GM20000 (cell line): ENCODE measurements around the gene NKX1-2.

Experiments
- DNase-seq: peaks from one replicate; pipeline ENCODE4 v3.0.0; 2012; ENCODE audit warnings: low spot score
- CTCF ChIP-seq: IDR thresholded peaks from 2 replicates; pipeline ENCODE4 v1.5.1; 2012; ENCODE audit warnings: mild to moderate bottlenecking, control low read depth; ENCODE audit errors: extremely low read depth, missing control alignments

Gene NKX1-2

DNA sequence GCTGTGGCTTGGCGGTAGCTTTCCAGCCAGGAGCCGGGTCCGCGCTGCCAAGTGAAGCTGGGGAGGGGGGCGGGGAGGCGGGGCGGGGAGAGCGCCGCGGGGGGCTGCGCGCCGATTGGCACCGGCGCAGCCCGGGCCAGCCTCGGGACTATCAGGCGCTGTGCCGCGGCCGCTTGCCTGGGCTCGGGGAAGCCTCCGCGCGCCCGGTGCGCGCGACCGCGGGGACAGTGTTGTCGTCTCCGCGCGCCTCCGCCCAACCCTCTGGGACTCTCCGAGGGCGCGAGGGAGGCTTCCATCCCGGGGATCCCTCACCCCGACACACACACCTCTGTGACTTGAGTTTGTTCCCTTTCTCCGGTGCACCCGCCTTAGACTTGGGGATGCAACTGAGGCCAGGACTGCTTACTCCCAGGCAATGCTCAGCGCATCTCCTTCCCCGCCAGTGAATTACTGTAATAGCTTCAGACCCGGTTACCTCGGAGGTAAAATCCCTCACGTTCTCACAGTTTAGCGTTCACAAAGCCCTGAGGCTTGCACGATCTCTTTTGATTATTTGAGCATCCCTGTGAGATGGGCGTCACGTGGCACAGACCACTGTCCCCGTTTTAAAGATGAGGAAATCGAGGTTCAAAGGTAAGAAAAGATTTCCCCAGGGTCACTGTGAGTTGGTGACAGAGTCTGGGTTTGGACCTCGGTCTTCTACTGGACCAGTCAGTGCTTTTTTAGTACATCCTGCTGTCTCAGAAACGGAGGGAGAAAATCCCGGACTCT is at the start of gene NKX1-2:
Gene NKX1-2, minus strand, starts transcription at position 24 of the 771 bp plus-strand sequence. CDS start 92 bp downstream, outside the sequence.
- no peak for TF ChIP-seq CTCF
- DNase-seq: no peak

GRCh38 chr10:124498056-124498455 is 48.2 kb upstream of the NKX1-2 start:
- TF ChIP-seq CTCF: no peak
- no peak for DNase-seq

DNA sequence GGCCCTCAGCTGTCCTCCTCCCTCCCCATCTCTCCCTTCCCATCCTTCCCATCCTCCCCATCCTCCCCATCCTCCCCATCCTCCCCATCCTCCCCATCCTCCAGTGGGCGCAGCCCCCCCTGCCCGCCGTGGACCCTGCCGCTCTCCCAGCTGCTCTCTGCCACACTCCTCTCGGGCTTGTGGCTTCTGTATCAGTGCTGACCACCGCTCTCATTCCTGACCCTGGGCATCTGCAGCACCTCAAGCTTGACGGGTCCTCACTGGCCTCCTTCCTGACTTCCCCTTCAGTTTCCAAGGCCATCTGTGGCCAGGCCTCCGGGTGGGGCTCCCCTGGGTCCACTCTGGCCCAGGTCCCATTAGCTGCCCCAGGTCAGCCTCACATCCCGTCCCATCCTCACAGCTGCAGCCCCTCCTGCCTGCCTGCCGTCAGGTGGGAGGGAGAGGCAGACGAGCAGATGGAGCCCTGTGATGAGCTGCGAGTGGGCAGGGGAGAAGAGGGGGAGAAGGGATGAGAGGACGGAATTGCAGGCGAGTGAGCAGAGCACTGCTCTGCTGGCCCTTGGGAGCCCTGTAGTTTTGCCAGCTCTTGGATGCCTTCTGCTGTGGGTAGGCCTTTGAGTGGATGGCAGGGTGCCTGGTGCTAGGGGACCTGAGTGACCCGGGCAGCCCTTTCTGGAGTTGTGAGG is 47.5 kb upstream of the NKX1-2 start:
- TF ChIP-seq CTCF: no peak
- DNase-seq: no peak

- no peak for DNase-seq
- no peak for TF ChIP-seq CTCF
Measured at GRCh38 chr10:124496620-124497019, 46.8 kb upstream of the NKX1-2 start.

DNA sequence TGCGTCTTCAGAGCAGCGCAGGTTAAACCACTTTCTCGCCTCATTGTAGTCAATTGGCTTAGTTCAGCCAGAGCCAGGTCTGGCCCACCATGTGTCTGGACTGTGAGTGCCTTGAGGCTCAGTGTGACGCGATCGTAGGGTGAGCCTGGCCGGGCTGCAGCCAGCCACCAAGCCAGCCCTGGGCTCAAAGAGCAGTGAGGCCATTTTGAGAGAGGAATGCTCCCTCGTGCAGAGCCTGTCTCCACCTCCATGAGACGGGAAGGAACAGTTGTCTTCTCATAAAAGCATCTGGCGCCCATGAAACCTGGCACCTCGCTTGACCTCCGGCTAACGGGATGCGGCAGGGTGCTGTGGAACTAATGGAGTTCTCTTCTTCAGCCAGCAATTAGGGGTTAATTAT is 46.3 kb upstream of the NKX1-2 start:
- TF ChIP-seq CTCF: no peak
- no peak for DNase-seq

GRCh38 chr10:124495725-124496124 is 45.9 kb upstream of the NKX1-2 start:
- DNase-seq: no peak
- TF ChIP-seq CTCF: no peak

- no peak for DNase-seq
- TF ChIP-seq CTCF: no peak
Measured at GRCh38 chr10:124495162-124495561, 45.3 kb upstream of the NKX1-2 start.
